Muscle of arm (tissue), 12 donors: ENCODE results near the gene ROR2. TPM values are rescaled to one million over a fixed set of nuclear protein-coding genes. Genes with fewer than 3 reads are reported as not detected.
"Not testable (repeated sequence)": the region's sequence is repeated elsewhere in the genome, so short reads cannot be mapped to it uniquely, and the experiment has no call there.

Source experiments
- DNase-seq: peaks from one replicate; pipeline ENCODE4 v3.0.0-alpha.2; 2013
- polyA plus RNA-seq, 12 donors: library from polyadenylated mRNA; unstranded; fragments of 120-200 nt; gene quantifications; one replicate each; pipeline ENCODE4 v1.2.1, GENCODE V29; 2013; ENCODE audit not compliant: insufficient read length in 12 of 12

ROR2 gene
- polyA plus RNA-seq, 12 donors, result 1.7 to 13.4 (median 3.2) TPM; not detected in 1

DNA sequence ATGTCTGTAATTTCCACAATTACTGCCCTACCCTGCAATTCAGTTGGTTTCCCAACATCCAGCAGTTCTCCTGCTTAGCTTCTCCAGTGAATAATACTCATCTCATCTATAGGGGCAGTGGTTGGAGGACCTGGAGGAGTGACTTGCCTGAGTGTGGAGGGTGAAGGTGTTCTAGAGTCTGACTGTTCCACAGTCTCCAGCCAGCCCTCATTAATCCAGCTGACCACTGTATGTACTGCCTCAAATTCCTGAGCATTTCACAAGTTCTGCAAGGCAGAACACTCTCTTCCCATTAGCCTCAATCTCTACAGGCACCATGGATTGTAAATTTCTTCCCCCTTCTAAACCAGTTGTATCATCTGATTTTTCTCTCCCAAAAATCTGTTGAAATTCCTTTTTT is 379.0 kb downstream of the ROR2 start:
- no peak for DNase-seq

GRCh38 chr9:91567642-91568274 is 382.3 kb downstream of the ROR2 start:
- DNase-seq, result no peak

DNA sequence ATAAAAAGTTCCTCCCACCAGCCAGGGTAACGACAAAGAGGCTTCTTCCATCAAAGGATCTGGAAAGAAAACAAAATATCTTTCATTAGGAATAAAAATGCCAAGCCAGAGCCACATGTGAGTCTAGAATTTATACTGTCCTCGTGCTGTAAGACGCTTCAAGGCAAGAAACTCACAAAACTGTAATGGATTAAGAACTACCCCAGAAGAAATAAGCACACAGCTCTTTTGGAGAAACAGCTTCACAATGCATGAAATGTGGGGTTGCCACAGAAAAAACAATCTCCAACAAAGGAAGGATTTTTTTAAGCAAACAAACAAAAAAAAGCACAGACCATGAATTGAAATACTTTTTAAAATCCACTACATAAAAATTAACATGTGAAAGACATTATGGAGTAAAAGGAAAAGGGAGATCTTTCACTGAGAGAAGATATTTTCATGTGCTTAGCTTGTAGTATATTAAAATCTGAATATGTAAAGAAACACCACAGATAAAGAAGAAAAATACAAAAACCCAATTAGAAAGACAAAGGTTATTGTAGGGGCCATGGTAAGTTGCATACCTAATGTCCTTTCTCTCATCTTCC is 385.9 kb downstream of the ROR2 start:
- no peak for DNase-seq

DNA sequence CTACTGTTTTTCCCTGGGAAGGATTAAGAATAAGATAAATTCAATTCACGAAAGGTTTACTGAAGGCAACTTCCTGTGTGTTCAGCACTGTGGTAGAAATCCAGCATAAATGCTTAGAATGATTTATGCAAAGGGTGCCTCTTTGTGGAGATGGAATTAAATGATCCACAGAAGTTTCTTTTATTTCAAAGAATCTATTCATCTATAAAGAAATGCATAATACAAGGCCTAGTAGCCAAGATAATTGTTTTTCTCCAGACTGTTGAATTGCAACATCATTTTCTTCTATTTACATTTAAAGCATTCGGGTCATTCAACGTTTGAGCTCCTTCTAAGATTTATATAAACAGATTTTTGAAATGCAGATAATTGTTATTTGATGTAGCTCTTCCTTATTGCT is 387.6 kb downstream of the ROR2 start:
- DNase-seq, result no peak

GRCh38 chr9:91560301-91560700 is 389.7 kb downstream of the ROR2 start:
- no peak for DNase-seq

GRCh38 chr9:91558879-91559278 is 391.1 kb downstream of the ROR2 start:
- no peak for DNase-seq

GRCh38 chr9:91558395-91558794 is 391.6 kb downstream of the ROR2 start:
- DNase-seq, result no peak

- DNase-seq, result no peak
These were observed 392.7 kb downstream of the ROR2 start for GRCh38 chr9:91557327-91557726.

DNA sequence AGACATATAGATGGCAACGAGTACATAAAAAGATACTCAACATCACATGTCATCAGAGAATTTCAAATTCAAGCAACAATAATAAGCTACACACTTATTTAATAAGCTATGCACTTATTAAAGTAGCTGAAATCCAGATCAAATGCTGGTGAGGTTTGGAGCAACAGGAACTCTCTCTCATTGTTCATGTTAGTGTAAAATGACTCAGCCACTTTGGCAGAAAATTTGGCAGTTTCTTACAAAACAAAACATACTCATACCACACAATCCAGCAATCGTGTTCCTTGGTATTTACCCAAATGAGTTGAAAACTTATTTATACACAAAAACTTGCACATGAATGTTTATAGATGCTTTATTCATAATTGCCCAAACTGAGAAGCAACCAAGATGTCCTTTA is 394.9 kb downstream of the ROR2 start:
- DNase-seq, result no peak

GRCh38 chr9:91549177-91549576 is 400.9 kb downstream of the ROR2 start:
- no peak for DNase-seq

DNA sequence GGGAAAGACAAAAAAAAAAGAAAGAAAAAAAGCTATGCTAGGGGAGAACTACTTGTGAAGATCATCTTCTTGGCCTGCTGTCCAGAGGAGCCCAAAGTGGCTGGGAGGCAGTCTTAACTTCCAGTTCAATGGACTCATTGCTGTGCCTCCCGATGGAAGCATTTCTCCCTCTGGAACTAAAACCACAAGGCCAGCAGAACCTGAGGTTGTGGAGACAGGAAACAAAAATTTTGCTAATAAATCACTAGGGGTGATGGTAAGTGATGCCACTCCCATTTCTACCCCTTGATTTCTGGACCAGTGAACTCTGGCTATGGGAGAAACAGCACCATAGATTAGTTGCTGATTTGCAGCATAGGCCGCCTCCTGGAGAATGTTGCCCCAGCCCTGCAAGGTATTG is 402.9 kb downstream of the ROR2 start:
- no peak for DNase-seq

- no peak for DNase-seq
These were observed 403.5 kb downstream of the ROR2 start for GRCh38 chr9:91546574-91546973.

DNA sequence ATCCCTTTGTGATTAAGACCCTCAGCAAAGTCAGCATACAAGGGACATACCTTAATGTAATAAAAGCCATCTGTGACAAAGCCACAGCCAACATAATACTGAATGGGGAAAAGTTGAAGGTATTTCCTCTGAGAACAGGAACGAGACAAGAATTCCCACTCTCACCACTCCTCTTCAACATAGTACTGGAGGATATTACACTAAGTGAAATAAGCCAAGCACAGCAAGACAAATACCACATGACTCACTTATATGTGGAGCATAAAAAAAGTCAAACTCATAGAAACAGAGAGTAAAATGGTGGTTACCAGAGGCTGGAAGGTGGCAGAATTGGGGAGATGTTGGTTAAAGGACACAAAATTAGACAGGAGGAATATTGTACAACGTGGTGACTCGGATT is 408.3 kb downstream of the ROR2 start:
- DNase-seq, result no peak

DNA sequence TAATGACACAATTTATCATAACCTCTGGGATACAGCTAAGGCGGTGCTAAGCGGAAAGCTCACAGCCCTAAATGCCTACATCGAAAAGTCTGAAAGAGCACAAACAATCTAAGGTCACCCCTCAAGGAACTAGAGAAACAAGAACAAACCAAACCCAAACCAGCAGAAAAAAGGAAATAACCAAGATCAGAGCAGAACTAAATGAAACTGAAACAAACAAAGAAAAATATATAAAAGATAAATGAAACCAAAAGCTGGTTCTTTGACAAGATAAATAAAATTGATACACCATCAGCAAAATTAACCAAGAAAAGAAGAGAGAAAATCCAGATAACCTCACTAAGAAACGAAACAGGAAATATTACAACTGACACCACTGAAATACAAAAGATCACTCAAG is 409.5 kb downstream of the ROR2 start:
- not testable (repeated sequence) for DNase-seq

- DNase-seq, result no peak
These were observed 413.8 kb downstream of the ROR2 start for GRCh38 chr9:91536211-91536691.

GRCh38 chr9:91534374-91534773 is 415.7 kb downstream of the ROR2 start:
- DNase-seq, result no peak

- DNase-seq, result no peak
These were observed 416.6 kb downstream of the ROR2 start for GRCh38 chr9:91533382-91533781.

DNA sequence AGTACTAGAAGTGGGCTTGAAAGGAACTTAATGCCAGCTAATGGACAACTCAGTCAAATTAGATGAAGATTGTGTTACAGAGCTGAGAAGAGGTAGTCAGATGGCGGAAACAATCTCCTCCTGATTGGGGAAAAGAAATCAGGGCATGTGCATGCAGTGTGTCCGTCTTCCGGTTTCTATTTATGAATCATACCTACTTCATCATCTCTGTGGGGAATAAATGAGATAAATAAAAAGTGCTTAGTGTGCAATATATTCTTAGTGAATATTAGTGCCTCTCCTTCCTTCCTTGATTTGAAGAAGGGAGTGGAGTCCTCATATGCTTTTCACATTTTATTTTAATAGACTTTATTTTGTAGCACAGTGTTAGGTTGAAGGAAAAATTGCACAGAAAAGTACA is 417.7 kb downstream of the ROR2 start:
- DNase-seq, result no peak

- no peak for DNase-seq
These were observed 419.2 kb downstream of the ROR2 start for GRCh38 chr9:91530829-91531228.

DNA sequence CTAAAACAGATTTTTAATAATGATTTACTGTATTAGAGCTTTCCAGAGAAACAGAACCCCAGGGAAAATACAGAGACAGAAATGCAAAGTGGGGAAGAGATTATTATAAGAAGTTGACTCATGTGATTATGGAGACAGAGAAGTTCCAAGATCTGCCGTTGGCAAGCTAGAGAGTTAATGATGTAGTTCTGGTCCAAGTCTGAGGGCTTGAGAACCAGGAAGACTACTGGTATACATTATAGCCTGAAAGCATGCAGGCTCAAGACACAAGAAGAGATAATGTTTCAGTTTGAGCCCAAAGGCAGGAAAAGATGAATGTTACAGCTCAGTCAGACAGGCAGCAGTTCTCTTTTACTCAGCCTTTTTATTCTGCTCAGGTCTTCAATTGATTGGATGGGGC is 427.5 kb downstream of the ROR2 start:
- peak; percentile 48 for DNase-seq

DNA sequence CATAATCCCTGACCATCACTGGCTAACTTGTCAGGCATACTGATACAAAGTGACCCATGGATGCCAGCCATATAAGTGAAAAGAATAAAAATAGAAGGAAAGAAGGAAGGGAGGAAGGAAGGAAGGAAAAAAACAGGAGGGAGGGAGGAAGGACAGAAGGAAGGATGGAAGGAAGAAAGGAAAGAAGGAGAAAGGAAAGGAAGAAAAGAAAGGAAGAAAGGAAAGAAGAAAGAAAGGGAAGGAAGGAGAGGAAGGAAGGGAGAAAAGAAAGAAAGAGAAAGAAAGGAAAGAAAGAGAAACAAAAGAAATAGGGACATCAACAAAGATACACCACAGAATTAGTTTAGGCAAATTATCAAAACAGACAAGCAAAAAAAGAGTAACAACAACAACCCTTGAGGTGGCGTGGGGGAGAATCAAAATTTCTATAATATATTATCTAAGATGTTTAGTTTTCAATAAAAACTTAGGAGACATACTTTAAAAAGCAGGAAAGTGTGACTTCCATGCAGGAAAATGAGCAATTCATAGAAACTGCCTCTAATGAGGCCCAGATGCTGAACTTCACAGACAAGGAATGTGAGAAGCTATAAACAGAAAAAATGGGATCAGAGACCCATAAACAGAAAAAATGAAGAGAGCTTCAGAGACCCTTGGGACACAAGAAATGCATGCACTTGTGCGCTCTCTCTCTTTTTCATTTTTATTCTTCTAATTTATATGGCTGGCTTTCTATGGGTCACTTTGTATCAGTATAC is 430.3 kb downstream of the ROR2 start:
- no peak for DNase-seq

DNA sequence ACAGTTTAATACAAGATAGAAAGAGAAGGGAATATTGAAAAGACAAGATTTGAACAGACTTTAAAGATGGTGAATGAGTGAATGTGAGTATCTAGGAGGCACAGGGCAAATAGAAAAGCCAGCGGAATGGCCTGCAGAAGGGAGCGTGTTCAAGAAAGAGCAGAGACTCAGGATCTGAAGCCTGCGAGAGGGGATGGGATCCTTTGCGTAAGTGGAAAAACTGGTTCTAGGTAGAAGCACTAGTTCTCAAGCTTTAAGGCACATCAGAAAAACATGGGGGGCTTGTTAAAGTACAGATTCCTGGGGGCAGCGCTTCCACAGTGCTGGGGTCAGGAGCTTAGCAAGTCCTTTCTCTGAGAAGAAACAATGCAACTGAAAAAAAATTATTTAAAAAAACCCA is 431.6 kb downstream of the ROR2 start:
- DNase-seq, result no peak

- no peak for DNase-seq
These were observed 432.2 kb downstream of the ROR2 start for GRCh38 chr9:91517801-91518200.
